SH-SY5Y (cell line): ENCODE data around the gene CRYBA4.

Experiments used
- GATA2 ChIP-seq: IDR thresholded peaks from 2 replicates; pipeline ENCODE4 v1.6.1; 2011; ENCODE audit warnings: mild to moderate bottlenecking, low read depth, low read length
- GATA3 ChIP-seq: IDR thresholded peaks from 2 replicates; pipeline ENCODE4 v1.6.1; 2011; ENCODE audit warnings: low read depth, mild to moderate bottlenecking, low read length, moderate library complexity

Gene CRYBA4

GRCh38 chr22:26672590-26673468 is 51.1 kb downstream of the CRYBA4 start:
- TF ChIP-seq GATA3 (no peak), GATA2 (no peak)

- TF ChIP-seq GATA3 = no peak
- TF ChIP-seq GATA2 = no peak
Measured at GRCh38 chr22:26673486-26673885, 51.7 kb downstream of the CRYBA4 start.

- no peak for TF ChIP-seq GATA3
- TF ChIP-seq GATA2 = no peak
Measured at GRCh38 chr22:26674211-26675190, 52.7 kb downstream of the CRYBA4 start.

- no peak for TF ChIP-seq GATA2
- no peak for TF ChIP-seq GATA3
Measured at GRCh38 chr22:26675687-26676268, 54.0 kb downstream of the CRYBA4 start.

- no peak for TF ChIP-seq GATA3
- TF ChIP-seq GATA2 = no peak
Measured at GRCh38 chr22:26677217-26677616, 55.5 kb downstream of the CRYBA4 start.

GRCh38 chr22:26679003-26679629 is 57.4 kb downstream of the CRYBA4 start:
- TF ChIP-seq GATA3 (no peak), GATA2 (no peak)
